ENCODE data around the gene HOMER1. TPM values are rescaled to one million over a fixed set of nuclear protein-coding genes. Genes with fewer than 3 reads are reported as not detected.

Gene HOMER1
- total RNA-seq, 4 donors from 2014 or later: 4.9 to 10.6 (median 8.2) TPM

GRCh38 chr5:79487251-79487650 is 26.7 kb downstream of the HOMER1 start:
- WGBS, 2 donors: 86 to 92% methylated on average over 3 of the region's 3 CpGs
- Histone ChIP-seq H3K27ac (no peak overlapping the region), H3K36me3 (no peaks in the 10 kb centered on the region), H3K4me3 (no peak overlapping the region), H3K9me3 (no peaks in the 10 kb centered on the region), H3K27me3 (no peaks in the 10 kb centered on the region), H3K4me1 (no peaks in the 10 kb centered on the region)
- TF ChIP-seq CTCF (IDR thresholded peaks at IDR 0.05) (no peak), POLR2A (IDR thresholded peaks at IDR 0.05) (no peak)
- intact Hi-C loops (cut with DNase I): no loop called here
- no peak for DNase-seq

- Histone ChIP-seq H3K4me3 (no peak overlapping the region), H3K9me3 (no peaks in the 10 kb centered on the region), H3K36me3 (no peaks in the 10 kb centered on the region), H3K4me1 (no peaks in the 10 kb centered on the region), H3K27ac (no peak overlapping the region), H3K27me3 (no peaks in the 10 kb centered on the region)
- no peak for TF ChIP-seq CTCF (IDR thresholded peaks at IDR 0.05)
- no peak for TF ChIP-seq POLR2A (IDR thresholded peaks at IDR 0.05)
- intact Hi-C loops (cut with DNase I): no loop called here
- DNase-seq: no peak
- WGBS, 2 donors: 57% methylated on average over 2 of the region's 2 CpGs
Observed at GRCh38 chr5:79486116-79486515, 27.8 kb downstream of the HOMER1 start.

- Histone ChIP-seq H3K4me1 (no peaks in the 10 kb centered on the region), H3K9me3 (no peaks in the 10 kb centered on the region), H3K27ac (no peak overlapping the region), H3K4me3 (no peak overlapping the region), H3K36me3 (no peaks in the 10 kb centered on the region), H3K27me3 (no peaks in the 10 kb centered on the region)
- DNase-seq: no peak
- intact Hi-C loops (cut with DNase I): no loop called here
- WGBS, 2 donors: 100% methylated on average over 1 of the region's 1 CpG
- no peak for TF ChIP-seq CTCF (IDR thresholded peaks at IDR 0.05)
- no peak for TF ChIP-seq POLR2A (IDR thresholded peaks at IDR 0.05)
Observed at GRCh38 chr5:79484731-79485130, 29.2 kb downstream of the HOMER1 start.

GRCh38 chr5:79481574-79481973 is 32.4 kb downstream of the HOMER1 start:
- no peak for DNase-seq
- WGBS, 2 donors: 89 to 92% methylated on average over 1 of the region's 1 CpG
- Histone ChIP-seq H3K27me3 (no peaks in the 10 kb centered on the region), H3K4me3 (no peak overlapping the region), H3K36me3 (no peaks in the 10 kb centered on the region), H3K9me3 (no peaks in the 10 kb centered on the region), H3K27ac (no peak overlapping the region), H3K4me1 (no peaks in the 10 kb centered on the region)
- intact Hi-C loops (cut with DNase I): no loop called here
- TF ChIP-seq CTCF (IDR thresholded peaks at IDR 0.05) (no peak), POLR2A (IDR thresholded peaks at IDR 0.05) (no peak)

- H3K9me3 ChIP-seq: no peaks in the 10 kb centered on the region
- no peaks in the 10 kb centered on the region for H3K36me3 ChIP-seq
- no peak for DNase-seq
- WGBS, 2 donors: 87 to 89% methylated on average over 3 of the region's 3 CpGs
- intact Hi-C loops (cut with DNase I): no loop called here
- no peaks in the 10 kb centered on the region for H3K4me1 ChIP-seq
- TF ChIP-seq POLR2A (IDR thresholded peaks at IDR 0.05) (no peak), CTCF (IDR thresholded peaks at IDR 0.05) (no peak)
- no peak overlapping the region for H3K27ac ChIP-seq
- no peak overlapping the region for H3K4me3 ChIP-seq
- H3K27me3 ChIP-seq: no peaks in the 10 kb centered on the region
Observed at GRCh38 chr5:79480991-79481390, 32.9 kb downstream of the HOMER1 start.

Data from esophagus squamous epithelium (tissue), 5 donors.